ENCODE measurements around the gene VGLL3.

GRCh38 chr3:86951322-86951721 lies 39.6 kb downstream of the VGLL3 start:
- TF ChIP-seq, protein P1, sequence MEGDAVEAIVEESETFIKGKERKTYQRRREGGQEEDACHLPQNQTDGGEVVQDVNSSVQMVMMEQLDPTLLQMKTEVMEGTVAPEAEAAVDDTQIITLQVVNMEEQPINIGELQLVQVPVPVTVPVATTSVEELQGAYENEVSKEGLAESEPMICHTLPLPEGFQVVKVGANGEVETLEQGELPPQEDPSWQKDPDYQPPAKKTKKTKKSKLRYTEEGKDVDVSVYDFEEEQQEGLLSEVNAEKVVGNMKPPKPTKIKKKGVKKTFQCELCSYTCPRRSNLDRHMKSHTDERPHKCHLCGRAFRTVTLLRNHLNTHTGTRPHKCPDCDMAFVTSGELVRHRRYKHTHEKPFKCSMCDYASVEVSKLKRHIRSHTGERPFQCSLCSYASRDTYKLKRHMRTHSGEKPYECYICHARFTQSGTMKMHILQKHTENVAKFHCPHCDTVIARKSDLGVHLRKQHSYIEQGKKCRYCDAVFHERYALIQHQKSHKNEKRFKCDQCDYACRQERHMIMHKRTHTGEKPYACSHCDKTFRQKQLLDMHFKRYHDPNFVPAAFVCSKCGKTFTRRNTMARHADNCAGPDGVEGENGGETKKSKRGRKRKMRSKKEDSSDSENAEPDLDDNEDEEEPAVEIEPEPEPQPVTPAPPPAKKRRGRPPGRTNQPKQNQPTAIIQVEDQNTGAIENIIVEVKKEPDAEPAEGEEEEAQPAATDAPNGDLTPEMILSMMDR (conservative IDR thresholded peaks at IDR 0.05; ENCODE audit: low read length), result no peak
- TF ChIP-seq EZH2phosphoT487 (IDR thresholded peaks at IDR 0.05; ENCODE audit: borderline replicate concordance), result no peak

Measured in Loucy (cell line).